Measurements from ENCODE around the gene MAIP1.
A peak's percentile ranks its signal among the peaks of the same experiment; 100 is the strongest.
"Not testable (repeated sequence)": the region's sequence is repeated elsewhere in the genome, so short reads cannot be mapped to it uniquely, and the experiment has no call there.

MAIP1 gene

DNA sequence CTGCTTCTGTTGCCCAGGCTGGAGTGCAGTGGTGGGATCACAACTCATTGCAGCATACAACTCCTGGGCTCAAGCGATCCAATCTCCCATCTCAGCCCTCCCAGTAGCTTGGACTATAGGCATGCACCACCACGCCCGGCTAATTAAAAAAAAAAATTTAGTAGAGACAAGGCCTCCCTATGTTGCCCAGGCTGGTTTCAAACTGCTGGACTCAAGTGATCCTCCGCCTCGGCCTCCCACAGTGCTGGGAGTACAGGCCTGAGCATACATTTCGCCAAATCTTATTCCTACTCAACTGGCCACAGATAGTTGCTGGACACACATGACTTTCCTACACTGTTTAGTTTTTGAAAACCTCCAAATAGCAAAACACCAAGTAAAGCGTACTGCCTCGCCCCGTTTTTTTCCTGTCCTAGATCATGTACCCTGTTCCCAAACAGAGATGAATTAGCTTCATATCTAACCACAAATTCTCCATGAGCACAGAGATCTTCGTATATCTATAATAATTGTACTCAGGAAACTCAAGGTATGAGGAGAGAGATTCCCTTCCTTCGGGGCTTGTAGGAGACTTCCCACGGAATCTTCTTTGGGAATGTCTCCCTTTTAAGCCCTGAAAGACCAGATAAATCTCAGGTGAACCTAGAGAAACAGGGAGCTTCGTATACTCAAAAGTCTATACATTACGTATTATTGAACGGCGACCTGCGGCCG is 44.9 kb upstream of the MAIP1 start (continued):
- no peak for TF ChIP-seq ZNF8 (CRISPR knock-in tag; IDR thresholded peaks at IDR 0.05)

- ATAC-seq: peak; percentile 94
Observed at GRCh38 chr2:199911052-199911876, 44.1 kb upstream of the MAIP1 start, which contains the start of gene C2orf69. C2orf69 (plus strand) TSS chr2:199911293; CDS start chr2:199911439, 146 bp downstream.

GRCh38 chr2:199911877-199912161 is 43.6 kb upstream of the MAIP1 start:
- TF ChIP-seq, protein P1, sequence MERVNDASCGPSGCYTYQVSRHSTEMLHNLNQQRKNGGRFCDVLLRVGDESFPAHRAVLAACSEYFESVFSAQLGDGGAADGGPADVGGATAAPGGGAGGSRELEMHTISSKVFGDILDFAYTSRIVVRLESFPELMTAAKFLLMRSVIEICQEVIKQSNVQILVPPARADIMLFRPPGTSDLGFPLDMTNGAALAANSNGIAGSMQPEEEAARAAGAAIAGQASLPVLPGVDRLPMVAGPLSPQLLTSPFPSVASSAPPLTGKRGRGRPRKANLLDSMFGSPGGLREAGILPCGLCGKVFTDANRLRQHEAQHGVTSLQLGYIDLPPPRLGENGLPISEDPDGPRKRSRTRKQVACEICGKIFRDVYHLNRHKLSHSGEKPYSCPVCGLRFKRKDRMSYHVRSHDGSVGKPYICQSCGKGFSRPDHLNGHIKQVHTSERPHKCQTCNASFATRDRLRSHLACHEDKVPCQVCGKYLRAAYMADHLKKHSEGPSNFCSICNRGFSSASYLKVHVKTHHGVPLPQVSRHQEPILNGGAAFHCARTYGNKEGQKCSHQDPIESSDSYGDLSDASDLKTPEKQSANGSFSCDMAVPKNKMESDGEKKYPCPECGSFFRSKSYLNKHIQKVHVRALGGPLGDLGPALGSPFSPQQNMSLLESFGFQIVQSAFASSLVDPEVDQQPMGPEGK (CRISPR knock-in tag; IDR thresholded peaks at IDR 0.05; ENCODE audit: borderline replicate concordance): no peak
- TF ChIP-seq BACH2 (CRISPR knock-in tag; IDR thresholded peaks at IDR 0.05; ENCODE audit: borderline replicate concordance) (no peak), ZFP3 (CRISPR knock-in tag; IDR thresholded peaks at IDR 0.05) (no peak), CSRNP3 (CRISPR knock-in tag; IDR thresholded peaks at IDR 0.05) (no peak), ARNTL (CRISPR knock-in tag; IDR thresholded peaks at IDR 0.05; ENCODE audit: borderline replicate concordance, low read depth) (no peak), CSDC2 (CRISPR knock-in tag; IDR thresholded peaks at IDR 0.05) (no peak), RARB (CRISPR knock-in tag; IDR thresholded peaks at IDR 0.05) (no peak), GLIS3 (CRISPR knock-in tag; IDR thresholded peaks at IDR 0.05) (no peak), TCF4 (CRISPR knock-in tag; IDR thresholded peaks at IDR 0.05; ENCODE audit: borderline replicate concordance) (no peak), ZNF8 (CRISPR knock-in tag; IDR thresholded peaks at IDR 0.05) (no peak), OSR1 (CRISPR knock-in tag; IDR thresholded peaks at IDR 0.05) (no peak), ISL1 (CRISPR knock-in tag; IDR thresholded peaks at IDR 0.05) (no peak), ZC3H10 (CRISPR knock-in tag; IDR thresholded peaks at IDR 0.05) (no peak), SNAI2 (CRISPR knock-in tag; IDR thresholded peaks at IDR 0.05) (no peak)
- ATAC-seq: no peak

More at GRCh38 chr2:199911052-199911876, 44.1 kb upstream of the MAIP1 start, which contains the start of gene C2orf69:
- TF ChIP-seq, protein P2, sequence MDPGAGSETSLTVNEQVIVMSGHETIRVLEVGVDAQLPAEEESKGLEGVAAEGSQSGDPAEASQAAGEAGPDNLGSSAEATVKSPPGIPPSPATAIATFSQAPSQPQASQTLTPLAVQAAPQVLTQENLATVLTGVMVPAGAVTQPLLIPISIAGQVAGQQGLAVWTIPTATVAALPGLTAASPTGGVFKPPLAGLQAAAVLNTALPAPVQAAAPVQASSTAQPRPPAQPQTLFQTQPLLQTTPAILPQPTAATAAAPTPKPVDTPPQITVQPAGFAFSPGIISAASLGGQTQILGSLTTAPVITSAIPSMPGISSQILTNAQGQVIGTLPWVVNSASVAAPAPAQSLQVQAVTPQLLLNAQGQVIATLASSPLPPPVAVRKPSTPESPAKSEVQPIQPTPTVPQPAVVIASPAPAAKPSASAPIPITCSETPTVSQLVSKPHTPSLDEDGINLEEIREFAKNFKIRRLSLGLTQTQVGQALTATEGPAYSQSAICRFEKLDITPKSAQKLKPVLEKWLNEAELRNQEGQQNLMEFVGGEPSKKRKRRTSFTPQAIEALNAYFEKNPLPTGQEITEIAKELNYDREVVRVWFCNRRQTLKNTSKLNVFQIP (CRISPR knock-in tag; IDR thresholded peaks at IDR 0.05; ENCODE audit: borderline replicate concordance, low read depth): no peak
- TF ChIP-seq ZFP3 (CRISPR knock-in tag; IDR thresholded peaks at IDR 0.05) (peak; percentile 64; the same call in 1 of the 2 replicates), ZFP30 (CRISPR knock-in tag; IDR thresholded peaks at IDR 0.05) (no peak)

- ATAC-seq: not testable (repeated sequence)
Observed at GRCh38 chr2:199912553-199913114, 42.7 kb upstream of the MAIP1 start.

DNA sequence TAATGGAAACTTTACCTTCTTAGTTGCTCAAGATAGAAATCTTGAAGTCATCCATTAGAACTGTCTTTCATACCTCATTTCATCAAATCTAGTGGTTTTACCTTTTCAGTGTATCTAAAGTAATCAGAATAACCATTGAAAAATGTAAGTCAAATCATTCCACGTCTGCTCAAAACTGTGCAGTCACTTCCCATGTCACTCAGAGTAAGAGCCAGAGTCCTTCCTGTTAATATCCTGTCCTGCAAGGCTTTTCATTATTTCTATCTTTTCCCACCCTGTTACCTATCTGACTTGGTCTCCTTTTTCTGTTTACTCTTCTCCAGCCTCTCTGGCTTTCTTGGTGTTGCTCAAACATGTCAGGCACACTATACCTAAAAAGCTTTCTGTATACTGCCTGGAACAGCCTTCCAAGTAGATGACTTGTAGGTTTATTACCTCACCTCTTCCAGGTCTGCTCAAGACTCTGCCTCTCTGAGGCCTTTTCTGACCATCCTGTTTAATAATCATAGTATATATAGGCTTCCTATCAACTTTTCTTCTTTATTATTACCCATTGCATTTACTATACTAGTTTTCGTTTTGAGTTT is 40.9 kb upstream of the MAIP1 start:
- no peak for ATAC-seq
- no peak for TF ChIP-seq ESRRG (CRISPR knock-in tag; IDR thresholded peaks at IDR 0.05)
- no peak for TF ChIP-seq ZC3H10 (CRISPR knock-in tag; IDR thresholded peaks at IDR 0.05)
- no peak for TF ChIP-seq ZNF70 (CRISPR knock-in tag; IDR thresholded peaks at IDR 0.05)
- TF ChIP-seq, protein P1 (CRISPR knock-in tag; IDR thresholded peaks at IDR 0.05; ENCODE audit: borderline replicate concordance): no peak
- TF ChIP-seq TOX (CRISPR knock-in tag; IDR thresholded peaks at IDR 0.05; ENCODE audit: borderline replicate concordance): no peak
- TF ChIP-seq TCF4 (CRISPR knock-in tag; IDR thresholded peaks at IDR 0.05; ENCODE audit: borderline replicate concordance): no peak
- no peak for TF ChIP-seq ISL1 (CRISPR knock-in tag; IDR thresholded peaks at IDR 0.05)
- no peak for TF ChIP-seq ZNF565 (CRISPR knock-in tag; conservative IDR thresholded peaks at IDR 0.05; ENCODE audit: low read depth)
- no peak for TF ChIP-seq ARNTL (CRISPR knock-in tag; IDR thresholded peaks at IDR 0.05; ENCODE audit: borderline replicate concordance, low read depth)
- TF ChIP-seq RARB (CRISPR knock-in tag; IDR thresholded peaks at IDR 0.05): no peak
- TF ChIP-seq, protein P2 (CRISPR knock-in tag; IDR thresholded peaks at IDR 0.05; ENCODE audit: borderline replicate concordance, low read depth): no peak
- no peak for TF ChIP-seq SNAI2 (CRISPR knock-in tag; IDR thresholded peaks at IDR 0.05)
- no peak for TF ChIP-seq CSRNP3 (CRISPR knock-in tag; IDR thresholded peaks at IDR 0.05)
- no peak for TF ChIP-seq CSDC2 (CRISPR knock-in tag; IDR thresholded peaks at IDR 0.05)
